Measurements from ENCODE around the gene MYH7B.

Gene MYH7B

GRCh38 chr20:35000311-35000921 lies 44.7 kb downstream of the MYH7B start:
- no peaks in the 10 kb centered on the region for H3K9me3 ChIP-seq (ENCODE audit: control insufficient read depth in 2 of 2, low read length in 2 of 2)
- no peak overlapping the region for H3K4me3 ChIP-seq (ENCODE audit: low read length in 2 of 2)
- no peak overlapping the region for H3K27ac ChIP-seq (ENCODE audit: low read length)
- H3K36me3 ChIP-seq (ENCODE audit: control insufficient read depth in 2 of 2, insufficient read depth in 2 of 2, low read length in 2 of 2), result peaks cover 36 to 57% of the 10 kb centered on the region in 2 donors
- H3K27me3 ChIP-seq (ENCODE audit: control insufficient read depth in 1 of 2, insufficient read depth in 2 of 2, low read length in 2 of 2), result no peaks in the 10 kb centered on the region
- H3K4me1 ChIP-seq (ENCODE audit: control insufficient read depth, insufficient read depth, low read length), result peaks cover 8% of the 10 kb centered on the region
- no peak overlapping the region for H3K9ac ChIP-seq (ENCODE audit: low read length in 2 of 2)

GRCh38 chr20:35000922-35001595 lies 45.4 kb downstream of the MYH7B start:
- Histone ChIP-seq H3K27me3 (ENCODE audit: control insufficient read depth in 1 of 2, insufficient read depth in 2 of 2, low read length in 2 of 2) (no peaks in the 10 kb centered on the region), H3K9me3 (ENCODE audit: control insufficient read depth in 2 of 2, low read length in 2 of 2) (no peaks in the 10 kb centered on the region), H3K4me3 (ENCODE audit: low read length in 2 of 2) (no peak overlapping the region), H3K27ac (ENCODE audit: low read length) (no peak overlapping the region), H3K36me3 (ENCODE audit: control insufficient read depth in 2 of 2, insufficient read depth in 2 of 2, low read length in 2 of 2) (peaks cover 39 to 57% of the 10 kb centered on the region in 2 donors), H3K4me1 (ENCODE audit: control insufficient read depth, insufficient read depth, low read length) (peaks cover 8% of the 10 kb centered on the region), H3K9ac (ENCODE audit: low read length in 2 of 2) (no peak overlapping the region)

- Histone ChIP-seq H3K27me3 (ENCODE audit: control insufficient read depth in 1 of 2, insufficient read depth in 2 of 2, low read length in 2 of 2) (no peaks in the 10 kb centered on the region), H3K9me3 (ENCODE audit: control insufficient read depth in 2 of 2, low read length in 2 of 2) (no peaks in the 10 kb centered on the region), H3K4me1 (ENCODE audit: control insufficient read depth, insufficient read depth, low read length) (peaks cover 8% of the 10 kb centered on the region), H3K36me3 (ENCODE audit: control insufficient read depth in 2 of 2, insufficient read depth in 2 of 2, low read length in 2 of 2) (peaks cover 46 to 63% of the 10 kb centered on the region in 2 donors), H3K9ac (ENCODE audit: low read length in 2 of 2) (no peak overlapping the region), H3K27ac (ENCODE audit: low read length) (no peak overlapping the region), H3K4me3 (ENCODE audit: low read length in 2 of 2) (no peak overlapping the region)
These were observed 46.1 kb downstream of the MYH7B start for GRCh38 chr20:35001596-35002362.

DNA sequence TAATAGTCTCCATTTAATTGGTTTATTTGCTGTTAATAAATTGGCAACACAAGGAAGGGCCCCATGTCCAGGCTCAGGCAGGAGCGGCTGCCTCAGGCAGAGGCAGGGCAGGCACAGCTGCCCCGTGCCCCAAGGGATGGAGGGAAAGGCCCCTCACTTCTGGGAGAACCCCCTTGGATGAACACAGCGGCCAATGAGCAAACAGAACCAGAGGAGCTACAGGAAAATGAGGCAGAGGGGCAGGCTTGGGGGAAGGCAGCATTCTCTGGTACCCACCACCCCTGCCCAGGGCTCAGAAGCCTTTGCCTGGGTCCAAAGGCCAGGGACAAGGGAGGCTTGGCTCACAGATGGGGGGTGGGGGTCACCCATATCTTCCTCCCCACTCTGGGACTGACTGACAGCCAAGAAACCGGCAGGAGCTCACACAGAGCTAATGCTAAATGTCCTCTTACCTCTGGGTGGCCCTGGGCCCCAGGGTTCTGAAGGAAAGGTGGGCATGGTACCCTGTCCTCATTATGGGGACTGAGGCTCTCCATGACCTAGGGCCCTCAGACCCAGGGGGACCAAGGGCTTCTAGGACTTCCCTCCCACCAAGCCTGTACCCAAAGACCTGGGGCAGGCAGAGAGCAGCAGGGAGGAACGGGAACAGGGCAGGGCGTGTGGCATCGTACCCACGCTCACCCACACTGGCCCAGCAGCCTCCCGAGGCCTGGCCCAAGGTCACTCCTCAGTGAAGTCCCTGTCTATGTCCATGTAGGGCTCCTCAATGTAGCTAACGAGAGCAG lies 47.0 kb downstream of the MYH7B start:
- peaks cover 50 to 69% of the 10 kb centered on the region in 2 donors for H3K36me3 ChIP-seq (ENCODE audit: control insufficient read depth in 2 of 2, insufficient read depth in 2 of 2, low read length in 2 of 2)
- H3K27ac ChIP-seq (ENCODE audit: low read length), result no peak overlapping the region
- H3K9me3 ChIP-seq (ENCODE audit: control insufficient read depth in 2 of 2, low read length in 2 of 2), result no peaks in the 10 kb centered on the region
- H3K4me3 ChIP-seq (ENCODE audit: low read length in 2 of 2), result no peak overlapping the region
- H3K9ac ChIP-seq (ENCODE audit: low read length in 2 of 2), result no peak overlapping the region
- H3K27me3 ChIP-seq (ENCODE audit: control insufficient read depth in 1 of 2, insufficient read depth in 2 of 2, low read length in 2 of 2), result no peaks in the 10 kb centered on the region
- peaks cover 2% of the 10 kb centered on the region for H3K4me1 ChIP-seq (ENCODE audit: control insufficient read depth, insufficient read depth, low read length)

DNA sequence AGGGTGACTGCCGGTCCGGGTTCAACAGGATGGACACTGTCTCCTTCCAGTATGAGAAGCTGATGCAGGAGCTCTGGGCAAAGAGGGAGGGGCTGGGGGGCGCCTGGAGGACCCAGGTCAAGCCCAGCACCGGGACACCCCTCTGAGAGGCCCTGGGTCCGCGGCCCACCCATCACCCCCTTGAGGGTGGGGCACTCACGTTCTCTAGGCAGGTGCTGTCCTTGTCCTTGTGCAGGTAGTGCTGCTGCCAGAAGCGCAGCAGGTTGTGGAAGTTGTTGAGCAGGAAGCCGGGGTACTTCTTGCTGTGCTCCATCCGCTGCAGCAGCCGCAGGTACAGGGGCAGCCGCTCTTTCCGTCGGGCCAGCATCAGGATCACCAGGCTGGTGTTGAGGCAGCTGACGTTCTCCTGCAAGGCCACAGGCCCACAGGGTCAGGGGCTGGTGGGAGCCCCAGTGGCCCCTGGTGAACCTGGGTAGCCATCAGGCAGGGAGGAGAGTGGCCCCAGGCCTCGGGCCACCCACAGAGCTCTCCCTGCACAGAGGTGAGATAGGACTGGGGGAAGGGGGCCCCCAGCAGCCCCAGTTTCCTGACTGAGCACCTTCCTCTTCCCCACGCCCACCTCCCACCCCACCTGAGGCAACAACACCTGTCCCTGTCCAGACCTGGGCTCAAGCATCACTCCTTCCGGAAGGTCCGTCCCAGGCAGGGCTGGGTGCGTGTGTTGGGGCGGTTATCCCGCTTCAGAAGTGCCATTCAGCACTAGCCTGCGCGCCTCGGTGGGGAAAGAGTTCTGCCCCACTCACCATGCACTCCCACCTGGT lies 47.8 kb downstream of the MYH7B start:
- Histone ChIP-seq H3K27ac (ENCODE audit: low read length) (no peak overlapping the region), H3K4me3 (ENCODE audit: low read length in 2 of 2) (no peak overlapping the region), H3K27me3 (ENCODE audit: control insufficient read depth in 1 of 2, insufficient read depth in 2 of 2, low read length in 2 of 2) (no peaks in the 10 kb centered on the region), H3K4me1 (ENCODE audit: control insufficient read depth, insufficient read depth, low read length) (no peaks in the 10 kb centered on the region), H3K36me3 (ENCODE audit: control insufficient read depth in 2 of 2, insufficient read depth in 2 of 2, low read length in 2 of 2) (peaks cover 58 to 73% of the 10 kb centered on the region in 2 donors), H3K9ac (ENCODE audit: low read length in 2 of 2) (no peak overlapping the region), H3K9me3 (ENCODE audit: control insufficient read depth in 2 of 2, low read length in 2 of 2) (no peaks in the 10 kb centered on the region)

DNA sequence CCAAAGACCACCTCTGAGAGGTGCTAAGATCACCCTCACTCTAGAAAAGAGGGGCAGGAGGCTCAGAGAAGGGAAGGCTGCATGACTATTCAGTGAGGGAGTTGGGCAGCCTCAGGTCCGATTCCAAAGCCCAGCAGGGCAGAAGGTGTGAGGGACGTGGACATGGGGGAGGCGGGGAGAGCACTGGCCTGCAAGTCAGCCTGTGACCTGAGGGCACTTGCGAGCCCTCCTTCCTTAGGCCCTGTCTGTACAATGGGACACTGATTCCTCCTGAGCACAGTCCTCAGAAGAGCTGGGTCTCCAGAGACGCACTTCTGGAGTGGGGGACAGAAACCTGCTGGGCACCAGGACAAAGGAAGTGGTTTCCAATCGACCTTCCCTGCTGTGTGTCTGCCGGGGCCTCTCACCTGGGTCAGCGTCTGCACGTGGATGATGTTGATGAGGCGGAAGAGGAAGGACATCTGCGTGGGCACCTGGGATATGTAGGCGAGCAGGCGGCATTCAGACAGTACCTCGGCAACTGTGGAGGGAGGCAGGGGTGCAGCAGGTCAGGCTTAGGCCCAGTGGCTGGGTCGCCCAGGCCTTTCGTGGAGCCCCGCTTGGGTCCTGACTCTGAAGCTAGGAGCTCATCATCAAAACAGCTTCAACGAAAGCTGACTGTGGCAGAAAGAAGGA lies 48.5 kb downstream of the MYH7B start:
- Histone ChIP-seq H3K27ac (ENCODE audit: low read length) (no peak overlapping the region), H3K27me3 (ENCODE audit: control insufficient read depth in 1 of 2, insufficient read depth in 2 of 2, low read length in 2 of 2) (no peaks in the 10 kb centered on the region), H3K9me3 (ENCODE audit: control insufficient read depth in 2 of 2, low read length in 2 of 2) (no peaks in the 10 kb centered on the region), H3K9ac (ENCODE audit: low read length in 2 of 2) (no peak overlapping the region), H3K36me3 (ENCODE audit: control insufficient read depth in 2 of 2, insufficient read depth in 2 of 2, low read length in 2 of 2) (peaks cover 65 to 80% of the 10 kb centered on the region in 2 donors), H3K4me3 (ENCODE audit: low read length in 2 of 2) (no peak overlapping the region), H3K4me1 (ENCODE audit: control insufficient read depth, insufficient read depth, low read length) (no peaks in the 10 kb centered on the region)

DNA sequence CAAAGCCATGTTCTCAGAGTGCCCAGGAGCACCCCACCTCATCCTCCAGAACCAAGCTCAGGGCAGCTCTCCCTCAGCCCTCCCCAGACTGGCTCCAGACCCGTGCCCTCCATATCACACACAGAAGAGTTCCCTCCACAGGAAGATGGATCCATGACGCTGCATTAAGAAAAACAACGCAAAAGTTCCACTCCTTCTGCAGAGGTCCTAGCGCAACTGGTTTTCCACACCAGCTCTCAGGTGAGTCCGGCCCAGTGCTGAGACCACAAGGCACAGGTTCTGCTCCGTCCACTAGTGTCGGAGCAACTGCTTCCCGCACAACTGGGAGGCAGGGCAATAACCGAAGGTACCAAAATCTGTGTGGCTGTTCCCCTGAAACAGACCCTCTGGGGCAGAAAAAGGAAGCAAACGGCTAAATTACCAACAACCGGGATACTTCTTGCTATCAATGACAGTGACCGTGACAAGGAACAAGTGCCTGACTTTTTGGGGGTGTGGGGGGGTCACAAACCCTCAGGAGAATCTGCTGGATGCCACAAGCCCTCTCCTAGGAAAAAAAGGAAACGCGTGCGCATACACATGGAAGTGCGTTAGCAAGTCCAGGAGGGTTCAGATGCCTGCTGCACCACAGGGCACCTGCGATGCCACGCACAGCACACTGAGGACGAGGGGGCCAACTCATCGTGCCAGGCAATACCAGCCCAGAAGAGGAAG lies 49.2 kb downstream of the MYH7B start:
- Histone ChIP-seq H3K36me3 (ENCODE audit: control insufficient read depth in 2 of 2, insufficient read depth in 2 of 2, low read length in 2 of 2) (peaks cover 70 to 84% of the 10 kb centered on the region in 2 donors), H3K27ac (ENCODE audit: low read length) (no peak overlapping the region), H3K27me3 (ENCODE audit: control insufficient read depth in 1 of 2, insufficient read depth in 2 of 2, low read length in 2 of 2) (no peaks in the 10 kb centered on the region), H3K9me3 (ENCODE audit: control insufficient read depth in 2 of 2, low read length in 2 of 2) (no peaks in the 10 kb centered on the region), H3K9ac (ENCODE audit: low read length in 2 of 2) (no peak overlapping the region), H3K4me3 (ENCODE audit: low read length in 2 of 2) (no peak overlapping the region), H3K4me1 (ENCODE audit: control insufficient read depth, insufficient read depth, low read length) (no peaks in the 10 kb centered on the region)

Measured in stomach smooth muscle (tissue), 2 donors.